Neural progenitor cell (in vitro differentiated cells): ENCODE results near the gene PDGFD.

ENCODE experiments used
- EZH2phosphoT487 ChIP-seq: fragments of 200-600 bp; sonication (generic); IDR thresholded peaks from 2 replicates; pipeline ENCODE4 v1.6.1; 2017; ENCODE audit warnings: antibody characterized with exemption
- TF ChIP-seq, protein P1 (sequence below): fragments of 200-600 bp; sonication (generic); IDR thresholded peaks from 2 replicates; pipeline ENCODE4 v1.5.1; 2017; ENCODE audit warnings: antibody characterized with exemption, mild to moderate bottlenecking

DNA sequence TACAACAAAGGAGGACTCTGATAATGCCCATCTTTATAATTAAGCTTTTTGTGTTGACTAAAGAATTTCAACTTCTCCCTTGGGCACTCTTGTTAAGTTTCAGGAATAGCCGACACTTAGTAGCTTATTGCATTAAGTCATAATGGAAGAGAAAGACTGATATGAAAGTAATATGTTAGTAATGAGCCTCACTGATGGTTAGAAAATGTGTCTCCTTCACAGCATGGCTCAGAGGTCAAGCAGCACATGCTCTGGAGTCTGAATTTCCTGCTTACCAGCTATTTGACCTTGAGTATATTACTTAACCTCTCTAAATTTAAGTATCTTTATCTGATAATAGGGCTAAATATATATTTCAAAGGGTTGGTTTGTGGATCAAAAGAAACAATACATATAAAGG, 39.0 kb downstream of the PDGFD start:
- TF ChIP-seq, protein P1, sequence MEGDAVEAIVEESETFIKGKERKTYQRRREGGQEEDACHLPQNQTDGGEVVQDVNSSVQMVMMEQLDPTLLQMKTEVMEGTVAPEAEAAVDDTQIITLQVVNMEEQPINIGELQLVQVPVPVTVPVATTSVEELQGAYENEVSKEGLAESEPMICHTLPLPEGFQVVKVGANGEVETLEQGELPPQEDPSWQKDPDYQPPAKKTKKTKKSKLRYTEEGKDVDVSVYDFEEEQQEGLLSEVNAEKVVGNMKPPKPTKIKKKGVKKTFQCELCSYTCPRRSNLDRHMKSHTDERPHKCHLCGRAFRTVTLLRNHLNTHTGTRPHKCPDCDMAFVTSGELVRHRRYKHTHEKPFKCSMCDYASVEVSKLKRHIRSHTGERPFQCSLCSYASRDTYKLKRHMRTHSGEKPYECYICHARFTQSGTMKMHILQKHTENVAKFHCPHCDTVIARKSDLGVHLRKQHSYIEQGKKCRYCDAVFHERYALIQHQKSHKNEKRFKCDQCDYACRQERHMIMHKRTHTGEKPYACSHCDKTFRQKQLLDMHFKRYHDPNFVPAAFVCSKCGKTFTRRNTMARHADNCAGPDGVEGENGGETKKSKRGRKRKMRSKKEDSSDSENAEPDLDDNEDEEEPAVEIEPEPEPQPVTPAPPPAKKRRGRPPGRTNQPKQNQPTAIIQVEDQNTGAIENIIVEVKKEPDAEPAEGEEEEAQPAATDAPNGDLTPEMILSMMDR: no peak
- TF ChIP-seq EZH2phosphoT487: no peak
